Endothelial cell of umbilical vein (primary cell): ENCODE measurements around the gene UBXN1. TPM values are rescaled to one million over a fixed set of nuclear protein-coding genes. Genes with fewer than 3 reads are reported as not detected.
A peak's percentile ranks its signal among the peaks of the same experiment; 100 is the strongest.

Experiments used
- BruUV-seq: library from RNA; stranded (reverse); fragments of 400-500 nt; replicated peaks from 2 replicates; lab custom pipeline; 2021; lab: Mats Ljungman, UMichigan
- CTCF ChIA-PET: fragments of 300-600, 350-600 bp; sonication (Branson Sonifier 250); formaldehyde crosslinking; loops from one replicate; lab custom pipeline; 2021; ENCODE audit warnings: antibody characterized with exemption, inconsistent platforms; lab: Charles Lee
- POLR2A ChIA-PET: fragments of 300-600, 350-600 bp; sonication (Branson Sonifier 250); formaldehyde crosslinking; loops from one replicate; lab custom pipeline; 2021; ENCODE audit warnings: antibody characterized with exemption, inconsistent platforms; lab: Charles Lee
- DNase-seq: peaks from one replicate; pipeline ENCODE4 v3.0.0-alpha.2; 2011; ENCODE audit warnings: low read depth, low spot score
- FAIRE-seq: peaks from 2 replicates; lab custom pipeline; 2011; peaks lifted over from hg19 to GRCh38; lab: Jason Lieb, UNC
- H2AFZ ChIP-seq: 2 replicates; pipeline ENCODE4 v1.6.0; 2012; ENCODE audit warnings: low read depth, low read length, control low read depth, inconsistent platforms
- H3K27ac ChIP-seq: 2 replicates; pipeline ENCODE4 v1.5.1; 2011; ENCODE audit warnings: low read depth, mild to moderate bottlenecking, control low read depth, low read length, moderate library complexity; ENCODE audit not compliant: insufficient read depth
- H3K27me3 ChIP-seq, 2 experiments: 2 replicates each; pipeline versions ENCODE4 v1.6.0 to v1.6.1; 2011; ENCODE audit warnings: low read length in 2 of 2, mixed read lengths in 1 of 2; ENCODE audit not compliant: control insufficient read depth in 2 of 2, insufficient read depth in 2 of 2
- H3K36me3 ChIP-seq, 2 experiments: 2 replicates in 1 of 2; 3 replicates in 1 of 2; pipeline ENCODE4 v1.5.1; 2011; ENCODE audit warnings: low read length in 2 of 2, mild to moderate bottlenecking in 1 of 2, moderate library complexity in 1 of 2; ENCODE audit not compliant: control insufficient read depth in 2 of 2, insufficient read depth in 2 of 2; ENCODE audit errors: extremely low read depth in 1 of 2
- H3K4me1 ChIP-seq: 3 replicates; pipeline ENCODE4 v1.5.1; 2011; ENCODE audit warnings: mild to moderate bottlenecking, low read length; ENCODE audit not compliant: control insufficient read depth, insufficient read depth; ENCODE audit errors: extremely low read depth
- H3K4me2 ChIP-seq: 2 replicates; pipeline ENCODE4 v1.6.1; 2011; ENCODE audit warnings: low read length, control low read depth, mixed read lengths; ENCODE audit not compliant: insufficient read depth
- H3K4me3 ChIP-seq, 3 experiments: fragments of 200-600 bp in 1 of 3; sonication (generic), shearing (Covaris generic) in 1 of 3; replicated peaks in 1 of 3; 2 replicates each; pipeline ENCODE4 v1.5.1; 2011 to 2016; ENCODE audit warnings: control low read depth in 3 of 3, low read length in 3 of 3, mild to moderate bottlenecking in 2 of 3, inconsistent platforms in 1 of 3, low read depth in 1 of 3, moderate library complexity in 1 of 3; ENCODE audit not compliant: insufficient read depth in 1 of 3
- H3K79me2 ChIP-seq: 2 replicates; pipeline ENCODE4 v1.6.0; 2012; ENCODE audit warnings: low read length, inconsistent platforms; ENCODE audit not compliant: control insufficient read depth, insufficient read depth
- H3K9ac ChIP-seq: replicated peaks from 2 replicates; pipeline ENCODE3; 2011; ENCODE audit warnings: low read length, control low read depth; ENCODE audit not compliant: insufficient read depth; ENCODE audit errors: extremely low read depth
- H3K9me1 ChIP-seq: replicated peaks from 3 replicates; pipeline ENCODE4 v1.6.0; 2011; ENCODE audit warnings: mild to moderate bottlenecking, low read length; ENCODE audit not compliant: control insufficient read depth, insufficient read depth; ENCODE audit errors: extremely low read depth
- H3K9me3 ChIP-seq: replicated peaks from 2 replicates; pipeline ENCODE4 v1.5.1; 2012; ENCODE audit warnings: low read length, inconsistent platforms; ENCODE audit not compliant: control insufficient read depth, insufficient read depth
- H4K20me1 ChIP-seq: replicated peaks from 2 replicates; pipeline ENCODE3; 2011; ENCODE audit warnings: mild to moderate bottlenecking, low read length; ENCODE audit not compliant: control insufficient read depth, insufficient read depth; ENCODE audit errors: extremely low read depth
- EZH2 ChIP-seq: IDR thresholded peaks from 2 replicates; pipeline ENCODE4 v1.6.1; 2012; ENCODE audit warnings: borderline replicate concordance, low read depth, mild to moderate bottlenecking, moderate library complexity, low read length, inconsistent platforms; ENCODE audit not compliant: severe bottlenecking
- FOS ChIP-seq: IDR thresholded peaks from 2 replicates; pipeline ENCODE4 v1.6.1; 2011; ENCODE audit warnings: mild to moderate bottlenecking, low read length, moderate library complexity, borderline replicate concordance; ENCODE audit not compliant: insufficient read depth
- GATA2 ChIP-seq: IDR thresholded peaks from 2 replicates; pipeline ENCODE4 v1.7.0; 2011; ENCODE audit warnings: low read depth, mild to moderate bottlenecking, moderate library complexity, mixed read lengths, low read length; ENCODE audit not compliant: insufficient read length, insufficient read depth
- JUN ChIP-seq: IDR thresholded peaks from 2 replicates; pipeline ENCODE4 v1.6.1; 2011; ENCODE audit warnings: borderline replicate concordance, low read depth; ENCODE audit not compliant: insufficient read length, insufficient read depth
- MYC ChIP-seq: IDR thresholded peaks from one replicate; pipeline ENCODE4 v1.6.1; 2011; ENCODE audit warnings: mild to moderate bottlenecking, low read depth, low read length
- POLR2A ChIP-seq: IDR thresholded peaks from 2 replicates; pipeline ENCODE4 v1.6.1; 2012; ENCODE audit warnings: low read depth, mild to moderate bottlenecking, control low read depth, low read length
- POLR2AphosphoS5 ChIP-seq: IDR thresholded peaks from 2 replicates; pipeline ENCODE4 v1.6.1; 2012; ENCODE audit warnings: low read depth, mild to moderate bottlenecking, control low read depth, low read length, moderate library complexity; ENCODE audit not compliant: insufficient read depth
- dilution Hi-C: fragments of 300-500 bp; cut with MboI; formaldehyde crosslinking; loops from one replicate; pipeline ENCODE4 v1.15.0; 2019; ENCODE audit warnings: low sequenced_read_pairs; ENCODE audit not compliant: extremely low pct_ligation_motif_present
- intact Hi-C: fragments of 100-400 bp; cut with micrococcal nuclease; formaldehyde crosslinking; loops from one replicate; pipeline ENCODE4 v1.10.0; 2022
- polyA plus RNA-seq, 4 experiments: library from polyadenylated mRNA; depleted of rRNA in 3 of 4; stranded (reverse) in 3 of 4; unstranded in 1 of 4; fragments of >200 nt; gene quantifications; 2 replicates each; pipeline versions ENCODE4 v1.2.1 to v1.2.3, GENCODE V29; 2011 to 2012; ENCODE audit warnings: missing spikeins in 1 of 4
- total RNA-seq: library from RNA; stranded (reverse); gene quantifications from 2 replicates; pipeline ENCODE4 v1.2.3, GENCODE V29; 2021
- TF ChIP-seq, protein P1 (sequence below), 2 donors: IDR thresholded peaks; 1 replicate in 1 of 2; 2 replicates in 1 of 2; pipeline ENCODE4 v1.5.1; 2011; ENCODE audit warnings: low read length in 2 of 2, mild to moderate bottlenecking in 2 of 2, moderate library complexity in 2 of 2, control low read depth in 1 of 2, inconsistent platforms in 1 of 2, low read depth in 1 of 2; ENCODE audit not compliant: insufficient read depth in 1 of 2; ENCODE audit errors: extremely low read depth in 1 of 2
- TF ChIP-seq, protein P2 (sequence below): IDR thresholded peaks from 2 replicates; pipeline ENCODE4 v1.6.1; 2011; ENCODE audit not compliant: insufficient read depth, insufficient read length

The UBXN1 gene
- total and polyA plus RNA-seq, 2 donors (not counting 3 experiments of a cell fraction or from before 2014, with no cell fraction given): 113 to 114 TPM

GRCh38 chr11:62687508-62688396 is 8.9 kb upstream of the UBXN1 start:
- peak; percentile 28 for FAIRE-seq
- no peaks in the 10 kb centered on the region for H3K9me1 ChIP-seq
- intact Hi-C loops: no loop called here
- no peak overlapping the region for H3K27ac ChIP-seq
- no peaks in the 10 kb centered on the region for H3K4me1 ChIP-seq
- H4K20me1 ChIP-seq: no peaks in the 10 kb centered on the region
- H3K79me2 ChIP-seq: no peaks in the 10 kb centered on the region
- peaks cover 5 to 22% of the 10 kb centered on the region in 2 experiments for H3K36me3 ChIP-seq
- peak overlapping the region in 1 of 3 experiments; percentile 16 for H3K4me3 ChIP-seq
- no peak overlapping the region for H3K4me2 ChIP-seq
- BruUV-seq: no TSS peak
- no peak overlapping the region for H3K9ac ChIP-seq
- no peaks in the 10 kb centered on the region for H3K9me3 ChIP-seq
- TF ChIP-seq, protein P1, sequence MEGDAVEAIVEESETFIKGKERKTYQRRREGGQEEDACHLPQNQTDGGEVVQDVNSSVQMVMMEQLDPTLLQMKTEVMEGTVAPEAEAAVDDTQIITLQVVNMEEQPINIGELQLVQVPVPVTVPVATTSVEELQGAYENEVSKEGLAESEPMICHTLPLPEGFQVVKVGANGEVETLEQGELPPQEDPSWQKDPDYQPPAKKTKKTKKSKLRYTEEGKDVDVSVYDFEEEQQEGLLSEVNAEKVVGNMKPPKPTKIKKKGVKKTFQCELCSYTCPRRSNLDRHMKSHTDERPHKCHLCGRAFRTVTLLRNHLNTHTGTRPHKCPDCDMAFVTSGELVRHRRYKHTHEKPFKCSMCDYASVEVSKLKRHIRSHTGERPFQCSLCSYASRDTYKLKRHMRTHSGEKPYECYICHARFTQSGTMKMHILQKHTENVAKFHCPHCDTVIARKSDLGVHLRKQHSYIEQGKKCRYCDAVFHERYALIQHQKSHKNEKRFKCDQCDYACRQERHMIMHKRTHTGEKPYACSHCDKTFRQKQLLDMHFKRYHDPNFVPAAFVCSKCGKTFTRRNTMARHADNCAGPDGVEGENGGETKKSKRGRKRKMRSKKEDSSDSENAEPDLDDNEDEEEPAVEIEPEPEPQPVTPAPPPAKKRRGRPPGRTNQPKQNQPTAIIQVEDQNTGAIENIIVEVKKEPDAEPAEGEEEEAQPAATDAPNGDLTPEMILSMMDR (IDR thresholded peaks at IDR 0.05; ENCODE audit: extremely low read depth in 1 of 2, insufficient read depth in 1 of 2, low read depth in 1 of 2, low read length in 2 of 2): no peak
- TF ChIP-seq EZH2: peak; percentile 70
- CTCF ChIA-PET: no interaction called here
- H3K27me3 ChIP-seq: peaks cover 2 to 10% of the 10 kb centered on the region in 2 experiments
- H2AFZ ChIP-seq: peak overlapping the region; percentile 50
- no peak for DNase-seq
- POLR2A ChIA-PET: no interaction called here
- dilution Hi-C loops: no loop called here

DNA sequence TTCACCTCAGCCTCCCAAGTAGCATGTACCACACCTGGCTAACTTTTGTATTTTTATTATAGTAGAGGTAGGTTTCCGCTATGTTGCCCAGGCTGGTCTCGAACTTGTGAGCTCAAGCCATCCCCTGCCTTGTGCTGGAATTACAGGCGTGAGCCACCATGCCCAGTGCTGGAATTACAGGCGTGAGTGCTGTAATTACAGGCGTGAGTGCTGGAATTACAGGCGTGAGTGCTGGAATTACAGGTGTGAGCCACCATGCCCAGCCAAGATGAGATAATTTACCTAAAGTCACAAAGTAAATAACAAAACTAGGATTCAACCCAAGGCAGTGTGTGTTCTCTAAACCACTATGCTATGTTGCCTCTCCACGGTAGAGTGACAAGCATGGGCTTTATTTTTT is 3.6 kb upstream of the UBXN1 start:
- POLR2A ChIA-PET: no interaction called here
- intact Hi-C loops: no loop called here
- CTCF ChIA-PET: interaction anchor here (1.4 to 3.9 kb wide), 2 partner anchors 10 to 11 kb away, joined by 3 to 118 read pairs; partner anchors contain the start of genes LBHD1, LRRN4CL and UQCC3
- H3K27ac ChIP-seq: no peak overlapping the region
- no peak overlapping the region for H2AFZ ChIP-seq
- H3K9ac ChIP-seq: no peak overlapping the region
- DNase-seq (no peak), FAIRE-seq (no peak)
- TF ChIP-seq JUN (no peak), FOS (no peak), GATA2 (no peak), MYC (no peak), POLR2AphosphoS5 (no peak), POLR2A (no peak), EZH2 (no peak)
- TF ChIP-seq, protein P1 (IDR thresholded peaks at IDR 0.05; ENCODE audit: extremely low read depth in 1 of 2, insufficient read depth in 1 of 2, low read depth in 1 of 2, low read length in 2 of 2): no peak
- TF ChIP-seq, protein P2, sequence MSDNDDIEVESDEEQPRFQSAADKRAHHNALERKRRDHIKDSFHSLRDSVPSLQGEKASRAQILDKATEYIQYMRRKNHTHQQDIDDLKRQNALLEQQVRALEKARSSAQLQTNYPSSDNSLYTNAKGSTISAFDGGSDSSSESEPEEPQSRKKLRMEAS: no peak
- no TSS peak for BruUV-seq
- no peak overlapping the region for H3K4me2 ChIP-seq
- peaks cover 12% of the 10 kb centered on the region for H3K79me2 ChIP-seq
- H3K27me3 ChIP-seq: no peaks in the 10 kb centered on the region
- peaks cover 0 to 4% of the 10 kb centered on the region in 2 experiments for H3K36me3 ChIP-seq
- dilution Hi-C loops: no loop called here
- H3K9me3 ChIP-seq: no peaks in the 10 kb centered on the region
- no peaks in the 10 kb centered on the region for H4K20me1 ChIP-seq
- H3K4me1 ChIP-seq: peaks cover 11% of the 10 kb centered on the region
- H3K9me1 ChIP-seq: no peaks in the 10 kb centered on the region
- no peak overlapping the region for H3K4me3 ChIP-seq
